Heart left ventricle (tissue), 13 donors: ENCODE results near the gene TXNDC8.

ENCODE experiments used
- CTCF ChIP-seq, 12 donors: fragments of 200-600 bp; sonication (generic) in 4 of 12; IDR thresholded peaks; one replicate each; pipeline versions ENCODE4 v1.5.0 to v1.8.0; 2018 to 2022; ENCODE audit warnings: antibody characterized with exemption in 12 of 12, mild to moderate bottlenecking in 5 of 12
- POLR2A ChIP-seq, 2 donors: fragments of 450-650 bp; IDR thresholded peaks; one replicate each; pipeline ENCODE4 v1.6.1; 2017; ENCODE audit warnings: antibody characterized with exemption in 2 of 2, mild to moderate bottlenecking in 2 of 2, moderate library complexity in 2 of 2
- donor health status: ischemic (EF 13 %, LVEDD 7.1; RV severe dilation, severe dysfunction).
- donor health status: DM: no; HTN: yes; CAD: no.
- donor health status: DM: no; HTN: no; CAD: no.
- donor health status: ischemic (EF 25% LVEDD 6.9; RV normal size, moderate dysfunction).
- donor health status: ischemic (EF 25% LVEDD 5.7; RV mildly dilated, moderate dysfunction).
- donor health status: ischemic (EF 35%, LVEDD 5.7; RV mildly dilated, moderate dysfunction).
- donor health status: nonischemic (EF 11% LVEDD 7.7; RV severe dilation, severe dysfunction).
- donor health status: DM: yes; HTN: yes; CAD: no.
- donor health status: PGD.
- donor health status: ischemic (EF 29% LVEDD 5.4; RV normal size, mild dysfunction).
- donor health status: nonischemic (EF 23%, LVEDD 6.1; RV moderate dilation, normal function).

DNA sequence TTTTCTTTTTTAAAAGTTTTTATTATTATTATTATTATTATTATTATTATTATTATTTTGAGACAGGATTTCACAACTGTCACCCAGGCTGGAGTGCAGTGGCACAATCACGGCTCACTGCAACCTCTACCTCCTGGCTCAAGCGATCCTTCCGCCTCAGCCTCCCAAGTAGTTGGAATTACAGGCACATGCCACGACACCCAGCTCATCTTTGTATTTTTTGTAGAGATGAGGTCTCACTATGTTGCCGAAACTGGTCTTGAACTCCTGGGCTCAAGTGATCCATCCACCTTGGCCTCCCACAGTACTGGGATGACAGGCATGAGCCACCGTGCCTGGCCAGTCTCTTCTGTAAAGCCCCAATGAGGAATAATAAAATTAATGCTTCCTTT, 50.4 kb downstream of the TXNDC8 start:
- TF ChIP-seq CTCF (IDR thresholded peaks at IDR 0.05) (no peak), POLR2A (IDR thresholded peaks at IDR 0.05) (no peak)
